GM12873 (cell line): ENCODE measurements around the gene CCM2.

Experiments
- CTCF ChIP-seq: IDR thresholded peaks from 2 replicates; pipeline ENCODE4 v1.5.1; 2012; ENCODE audit warnings: low read depth, mild to moderate bottlenecking, moderate library complexity, low read length, control low read depth; ENCODE audit not compliant: insufficient read depth; ENCODE audit errors: missing control alignments

CCM2 gene

GRCh38 chr7:44985033-44985695 lies 14.8 kb upstream of the CCM2 start:
- TF ChIP-seq CTCF, result no peak

GRCh38 chr7:44985900-44986217 lies 14.1 kb upstream of the CCM2 start:
- no peak for TF ChIP-seq CTCF

GRCh38 chr7:44986218-44987053 lies 13.6 kb upstream of the CCM2 start:
- TF ChIP-seq CTCF, result no peak

- TF ChIP-seq CTCF, result no peak
These were observed 12.5 kb upstream of the CCM2 start for GRCh38 chr7:44987457-44987856.

- TF ChIP-seq CTCF, result no peak
These were observed 12.0 kb upstream of the CCM2 start for GRCh38 chr7:44987996-44988395.

GRCh38 chr7:44988701-44989100 lies 11.3 kb upstream of the CCM2 start:
- TF ChIP-seq CTCF, result no peak

- TF ChIP-seq CTCF, result no peak
These were observed 10.9 kb upstream of the CCM2 start for GRCh38 chr7:44989132-44989531.
